Fibroblast of lung (primary cell): ENCODE results near the gene PNMA3.
"Not testable (repeated sequence)": the region's sequence is repeated elsewhere in the genome, so short reads cannot be mapped to it uniquely, and the experiment has no call there.

Experiments used
- CTCF ChIP-seq, 2 donors: IDR thresholded peaks in 1 of 2; conservative IDR thresholded peaks in 1 of 2; 1 replicate in 1 of 2; 2 replicates in 1 of 2; pipeline ENCODE4 v1.5.1; 2011 to 2012; ENCODE audit warnings: low read length in 2 of 2, control low read depth in 1 of 2, inconsistent platforms in 1 of 2, low read depth in 1 of 2, mild to moderate bottlenecking in 1 of 2
- EZH2 ChIP-seq: IDR thresholded peaks from 2 replicates; pipeline ENCODE4 v1.5.1; 2012; ENCODE audit warnings: low read length, control low read depth, mild to moderate bottlenecking; ENCODE audit errors: missing control alignments

- TF ChIP-seq CTCF (conservative IDR thresholded peaks at IDR 0.05 in 1 of 2, IDR thresholded peaks at IDR 0.05 in 1 of 2; ENCODE audit: low read depth in 1 of 2, low read length in 2 of 2); EZH2: not testable (repeated sequence)
These were observed 50.0 kb downstream of the PNMA3 start for GRCh38 chrX:153106092-153106801.
